Left ventricle myocardium inferior (tissue), 1 donor: ENCODE data around the gene C1orf56. TPM values are rescaled to one million over a fixed set of nuclear protein-coding genes. Genes with fewer than 3 reads are reported as not detected.

Experiments used
- DNase-seq: peaks from one replicate; pipeline ENCODE4 v3.0.0-alpha.2; 2020
- H3K27ac ChIP-seq: fragments of 200-600 bp; replicated peaks from 2 replicates; pipeline ENCODE4 v1.8.0; 2021
- H3K27me3 ChIP-seq: fragments of 200-600 bp; 2 replicates; pipeline ENCODE4 v1.8.0; 2021; ENCODE audit warnings: low read depth
- H3K36me3 ChIP-seq: fragments of 200-600 bp; 2 replicates; pipeline ENCODE4 v1.8.0; 2021
- H3K4me1 ChIP-seq: fragments of 200-600 bp; 2 replicates; pipeline ENCODE4 v1.8.0; 2021
- H3K4me3 ChIP-seq: fragments of 200-600 bp; 2 replicates; pipeline ENCODE4 v1.8.0; 2021; ENCODE audit warnings: mild to moderate bottlenecking, moderate library complexity
- H3K9me3 ChIP-seq: fragments of 200-600 bp; replicated peaks from 2 replicates; pipeline ENCODE4 v1.8.0; 2021
- CTCF ChIP-seq: fragments of 200-600 bp; IDR thresholded peaks from 2 replicates; pipeline ENCODE4 v1.8.0; 2021; ENCODE audit warnings: antibody characterized with exemption, mild to moderate bottlenecking, borderline replicate concordance
- intact Hi-C: fragments of 100-400 bp; cut with micrococcal nuclease; formaldehyde crosslinking; loops from one replicate; pipeline ENCODE4 v1.11.0; 2022
- total RNA-seq: library from RNA; stranded (reverse); fragmentation: NEBNext Ultra II Directional; extraction: Animal tissue kit (Norgen Biotek cat#: 25700); gene quantifications from one replicate; pipeline ENCODE4 v1.2.1, GENCODE V29; 2021
- donor health status: DM: no; HTN: yes; CAD: no; lungs with severe emphysema.

C1orf56 gene
- total RNA-seq, 1 donor from 2014 or later = 7.1 TPM

- H3K4me3 ChIP-seq = no peak overlapping the region
- H3K27ac ChIP-seq = peak overlapping the region; percentile 68
- H3K9me3 ChIP-seq = no peaks in the 10 kb centered on the region
- peaks cover 54% of the 10 kb centered on the region for H3K4me1 ChIP-seq
- intact Hi-C loops = loop anchor here (10.0 kb wide), 1 partner anchor 63 kb away; the partner anchor contains the start of gene MLLT11
- no peak for DNase-seq
- peaks cover 60% of the 10 kb centered on the region for H3K36me3 ChIP-seq
- no peaks in the 10 kb centered on the region for H3K27me3 ChIP-seq
- TF ChIP-seq CTCF = no peak
These were observed 45.9 kb upstream of the C1orf56 start for GRCh38 chr1:151001602-151002001.

GRCh38 chr1:151002051-151002450, 45.5 kb upstream of the C1orf56 start:
- Histone ChIP-seq H3K4me1 (peaks cover 58% of the 10 kb centered on the region), H3K36me3 (peaks cover 57% of the 10 kb centered on the region), H3K27ac (peak overlapping the region; percentile 68), H3K9me3 (no peaks in the 10 kb centered on the region), H3K4me3 (no peak overlapping the region), H3K27me3 (no peaks in the 10 kb centered on the region)
- DNase-seq = no peak
- TF ChIP-seq CTCF = no peak
- intact Hi-C loops = loop anchor here (10.0 kb wide), 1 partner anchor 63 kb away; the partner anchor contains the start of gene MLLT11

- peak overlapping the region; percentile 68 for H3K27ac ChIP-seq
- DNase-seq = no peak
- intact Hi-C loops = loop anchor here (10.0 kb wide), 1 partner anchor 62 kb away; the partner anchor contains the start of gene MLLT11
- H3K4me3 ChIP-seq = peak overlapping the region; percentile 79
- H3K27me3 ChIP-seq = no peaks in the 10 kb centered on the region
- TF ChIP-seq CTCF = no peak
- H3K4me1 ChIP-seq = peaks cover 63% of the 10 kb centered on the region
- no peaks in the 10 kb centered on the region for H3K9me3 ChIP-seq
- peaks cover 51% of the 10 kb centered on the region for H3K36me3 ChIP-seq
These were observed 44.9 kb upstream of the C1orf56 start for GRCh38 chr1:151002611-151003010.

- Histone ChIP-seq H3K9me3 (no peaks in the 10 kb centered on the region), H3K27ac (peak overlapping the region; percentile 68), H3K36me3 (peaks cover 46% of the 10 kb centered on the region), H3K4me3 (peak overlapping the region; percentile 79), H3K27me3 (no peaks in the 10 kb centered on the region), H3K4me1 (peaks cover 68% of the 10 kb centered on the region)
- no peak for TF ChIP-seq CTCF
- intact Hi-C loops = loop anchor here (10.0 kb wide), 1 partner anchor 62 kb away; the partner anchor contains the start of gene MLLT11
- no peak for DNase-seq
These were observed 44.4 kb upstream of the C1orf56 start for GRCh38 chr1:151003180-151003579.

- Histone ChIP-seq H3K27ac (peak overlapping the region; percentile 94), H3K4me1 (peaks cover 90% of the 10 kb centered on the region), H3K9me3 (no peaks in the 10 kb centered on the region), H3K36me3 (peaks cover 19% of the 10 kb centered on the region), H3K4me3 (peak overlapping the region; percentile 79), H3K27me3 (no peaks in the 10 kb centered on the region)
- intact Hi-C loops = loop anchor here (10.0 kb wide), 1 partner anchor 59 kb away; the partner anchor contains the start of gene MLLT11
- DNase-seq = no peak
- TF ChIP-seq CTCF = no peak
These were observed 41.7 kb upstream of the C1orf56 start for GRCh38 chr1:151005729-151006319.
